ENCODE measurements around the gene RPLP1.

- no peak for TF ChIP-seq EZH2 (IDR thresholded peaks at IDR 0.05; ENCODE audit: borderline replicate concordance, low read depth, low read length, severe bottlenecking)
- no peak for TF ChIP-seq CTCF (IDR thresholded peaks at IDR 0.05; ENCODE audit: borderline replicate concordance, extremely low read depth, low read length, poor library complexity, severe bottlenecking)
Measured at GRCh38 chr15:69474291-69474690, 21.7 kb downstream of the RPLP1 start.
